HepG2 (cell line): ENCODE measurements around the gene STARD13. TPM values are rescaled to one million over a fixed set of nuclear protein-coding genes. Genes with fewer than 3 reads are reported as not detected.

Experiments
- ATAC-seq: fragments of 200-7000 bp; cut with Tn5 transposase; 3 replicates; pipeline ENCODE4 v1.9.1; 2020; ENCODE audit warnings: mild to moderate bottlenecking, moderate library complexity
- BruUV-seq: library from RNA; stranded (reverse); fragments of 400-500 nt; replicated peaks from 2 replicates; lab custom pipeline; 2021; lab: Mats Ljungman, UMichigan
- CTCF ChIA-PET: fragments of 300-600 bp; formaldehyde crosslinking; extraction: SDS; loops from one replicate; lab custom pipeline; 2021; ENCODE audit warnings: low total read pairs, inconsistent platforms, low intra/inter-chr PET ratio; lab: Yijun Ruan, JAX
- POLR2A ChIA-PET: fragments of 350-600 bp; sonication (Branson Sonifier 250); formaldehyde crosslinking; loops from one replicate; lab custom pipeline; 2020; ENCODE audit warnings: antibody characterized with exemption, inconsistent platforms; lab: Yijun Ruan, JAX
- DNase-seq: peaks from one replicate; pipeline ENCODE4 v3.0.0-alpha.2; 2015; ENCODE audit warnings: low spot score
- FAIRE-seq: peaks from 3 replicates; lab custom pipeline; 2011; peaks lifted over from hg19 to GRCh38; lab: Jason Lieb, UNC
- H2AFZ ChIP-seq: one replicate; pipeline ENCODE4 v1.6.1; 2011; ENCODE audit warnings: low read length, inconsistent platforms
- H3K27ac ChIP-seq: fragments of 300-600 bp; 3 replicates; pipeline ENCODE4 v1.8.0; 2011; ENCODE audit warnings: mixed run types, mild to moderate bottlenecking, mixed read lengths, low read length, inconsistent platforms; ENCODE audit not compliant: insufficient read depth; ENCODE audit errors: extremely low read length
- H3K27me3 ChIP-seq, 2 experiments: fragments of 200-600 bp in 1 of 2; 2 replicates in 1 of 2; 3 replicates in 1 of 2; pipeline versions ENCODE4 v1.6.0 to v1.8.0; 2011; ENCODE audit warnings: low read length in 2 of 2, mild to moderate bottlenecking in 2 of 2, moderate library complexity in 2 of 2, inconsistent platforms in 1 of 2; ENCODE audit not compliant: insufficient read depth in 2 of 2, control insufficient read depth in 1 of 2
- H3K36me3 ChIP-seq, 2 experiments: fragments of 200-600 bp in 1 of 2; replicated peaks in 1 of 2; 2 replicates in 1 of 2; 3 replicates in 1 of 2; pipeline versions ENCODE4 v1.5.1 to v1.8.0; 2011; ENCODE audit warnings: low read length in 2 of 2, inconsistent platforms in 1 of 2; ENCODE audit not compliant: insufficient read depth in 2 of 2, control insufficient read depth in 1 of 2
- H3K4me1 ChIP-seq: 2 replicates; pipeline ENCODE4 v1.5.1; 2012; ENCODE audit warnings: low read length, inconsistent platforms; ENCODE audit not compliant: insufficient read depth
- H3K4me2 ChIP-seq: 2 replicates; pipeline ENCODE4 v1.6.0; 2011; ENCODE audit warnings: low read depth, low read length, inconsistent platforms
- H3K4me3 ChIP-seq, 3 experiments: fragments of 200-600 bp in 1 of 3; sonication (generic), shearing (Covaris generic) in 1 of 3; replicated peaks in 1 of 3; 2 replicates each; pipeline ENCODE4 v1.5.1; 2011 to 2016; ENCODE audit warnings: low read length in 3 of 3, inconsistent platforms in 2 of 3, low read depth in 2 of 3, mild to moderate bottlenecking in 2 of 3, control low read depth in 1 of 3, mixed read lengths in 1 of 3; ENCODE audit not compliant: insufficient read depth in 1 of 3
- H3K79me2 ChIP-seq: one replicate; pipeline ENCODE4 v1.6.1; 2011; ENCODE audit warnings: low read length, inconsistent platforms; ENCODE audit not compliant: insufficient read depth
- H3K9ac ChIP-seq: 2 replicates; pipeline ENCODE4 v1.6.0; 2011; ENCODE audit warnings: mild to moderate bottlenecking, low read depth, low read length, inconsistent platforms; ENCODE audit not compliant: insufficient read depth
- H3K9me3 ChIP-seq: 2 replicates; pipeline ENCODE4 v1.5.1; 2012; ENCODE audit warnings: mild to moderate bottlenecking, low read length
- H4K20me1 ChIP-seq: 2 replicates; pipeline ENCODE4 v1.6.0; 2011; ENCODE audit warnings: inconsistent platforms, mild to moderate bottlenecking, low read length, moderate library complexity; ENCODE audit not compliant: insufficient read depth
- BATF2 ChIP-seq: sonication (generic); formaldehyde crosslinking; IDR thresholded peaks from 2 replicates; pipeline ENCODE4 v1.8.0; 2022; ENCODE audit warnings: mild to moderate bottlenecking, missing genetic modification reagents, moderate library complexity
- NFYC ChIP-seq: IDR thresholded peaks from 2 replicates; pipeline ENCODE4 v1.6.1; 2016; ENCODE audit warnings: missing genetic modification reagents, missing compliant biosample characterization
- POLR2A ChIP-seq, 2 experiments: IDR thresholded peaks; 2 replicates each; pipeline ENCODE4 v1.6.1; 2011; ENCODE audit warnings: low read depth in 2 of 2, low read length in 2 of 2, mild to moderate bottlenecking in 1 of 2, moderate library complexity in 1 of 2; ENCODE audit not compliant: insufficient read depth in 1 of 2
- RBM39 ChIP-seq: fragments of 200-400 bp; formaldehyde crosslinking; IDR thresholded peaks from one replicate; pipeline ENCODE4 v1.6.1; 2018; ENCODE audit warnings: antibody characterized with exemption, mild to moderate bottlenecking, low read depth, low read length; ENCODE audit not compliant: poor library complexity, severe bottlenecking
- SNAPC4 ChIP-seq: sonication (generic); formaldehyde crosslinking; IDR thresholded peaks from 2 replicates; pipeline ENCODE4 v1.4.0; 2020; ENCODE audit warnings: mild to moderate bottlenecking, missing genetic modification reagents
- THAP11 ChIP-seq: IDR thresholded peaks from 2 replicates; pipeline ENCODE4 v1.6.1; 2016; ENCODE audit warnings: missing biosample characterization, missing genetic modification reagents
- ZBTB38 ChIP-seq: sonication (generic); formaldehyde crosslinking; IDR thresholded peaks from 2 replicates; pipeline ENCODE4 v1.5.1; 2020; ENCODE audit warnings: mild to moderate bottlenecking, missing genetic modification reagents
- WGBS: methylation state at CpG from one replicate; pipeline ENCODE4 v1.1.6; 2017; ENCODE audit warnings: low lambda C conversion rate; 5-methylcytosine and 5-hydroxymethylcytosine counted together
- in situ Hi-C: cut with HindIII; loops from 2 replicates; pipeline ENCODE4 v1.10.0; 2017; ENCODE audit warnings: low pct_unique_long_range_greater_than_20kb; ENCODE audit not compliant: extremely low pct_ligation_motif_present
- intact Hi-C: fragments of 100-400 bp; cut with micrococcal nuclease; formaldehyde crosslinking; loops from one replicate; pipeline ENCODE4 v1.10.0; 2022; ENCODE audit not compliant: unreplicated experiment
- polyA plus RNA-seq, 8 experiments: library from polyadenylated mRNA; depleted of rRNA in 3 of 8; stranded (reverse) in 7 of 8; unstranded in 1 of 8; fragments of >200 nt; fragmentation: Illumina TruSeq in 4 of 8; extraction: Trizol in 4 of 8; gene quantifications; 2 replicates each; pipeline versions ENCODE4 v1.2.1 to v1.2.3, GENCODE V29; 2011 to 2016; ENCODE audit warnings: low read depth in 4 of 8, missing spikeins in 1 of 8, mixed read lengths in 1 of 8; ENCODE audit not compliant: insufficient read depth in 1 of 8
- total RNA-seq, 5 experiments: library from RNA; depleted of rRNA; stranded (reverse); fragments of >200 nt; fragmentation: Illumina TruSeq; extraction: Trizol; gene quantifications; 2 replicates each; pipeline ENCODE4 v1.2.3, GENCODE V29; 2016; ENCODE audit warnings: low read depth in 1 of 5
- TF ChIP-seq, protein P1 (sequence below): sonication (generic); formaldehyde crosslinking; IDR thresholded peaks from 2 replicates; pipeline ENCODE4 v1.5.0; 2020; ENCODE audit warnings: missing genetic modification reagents

STARD13 gene
- total and polyA plus RNA-seq, 2 of the 13 experiments (the other 11 are each of a cell fraction or from before 2014, with no cell fraction given) = 12.8 to 14.3 TPM

DNA sequence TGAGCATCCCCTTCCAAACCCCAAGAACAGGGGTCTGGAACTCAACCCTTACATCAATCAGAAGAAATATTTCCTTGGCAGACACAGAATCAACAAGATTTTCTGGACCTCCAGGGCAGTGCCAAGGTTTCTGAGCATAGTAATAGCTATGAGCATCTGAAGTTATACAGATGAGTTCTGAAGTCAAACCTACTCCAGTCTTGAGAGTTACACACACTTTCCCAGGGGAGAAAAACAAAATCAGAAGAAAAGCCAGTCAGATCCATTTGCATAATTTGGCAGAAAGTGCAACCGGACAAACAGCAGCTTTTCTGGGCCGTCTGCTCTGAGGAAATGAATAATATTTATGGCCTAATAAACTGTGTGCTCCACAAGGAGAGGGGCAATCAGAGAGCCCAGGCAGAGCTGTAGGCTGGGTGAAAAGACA, 176.3 kb downstream of the STARD13 start:
- no peak overlapping the region for H3K27ac ChIP-seq
- H3K4me3 ChIP-seq = no peak overlapping the region
- H3K36me3 ChIP-seq = peaks cover 18 to 67% of the 10 kb centered on the region in 2 experiments
- H3K4me2 ChIP-seq = no peak overlapping the region
- no peak for ATAC-seq
- TF ChIP-seq THAP11 (CRISPR knock-in tag) (no peak), ZBTB38 (CRISPR knock-in tag) (no peak)
- 94% methylated on average over 2 of the region's 2 CpGs for WGBS
- no peaks in the 10 kb centered on the region for H4K20me1 ChIP-seq
- peaks cover 30% of the 10 kb centered on the region for H3K4me1 ChIP-seq
- H3K79me2 ChIP-seq = no peaks in the 10 kb centered on the region
- DNase-seq = no peak
- no peak for FAIRE-seq
- no peak overlapping the region for H3K9ac ChIP-seq
- intact Hi-C loops = no loop called here
- no peaks in the 10 kb centered on the region for H3K9me3 ChIP-seq
- ChIA-PET CTCF (no interaction called here), POLR2A (no interaction called here)
- no TSS peak for BruUV-seq
- H3K27me3 ChIP-seq = no peaks in the 10 kb centered on the region
- H2AFZ ChIP-seq = no peak overlapping the region
- in situ Hi-C loops = no loop called here

- H3K4me1 ChIP-seq = peaks cover 29% of the 10 kb centered on the region
- H3K4me2 ChIP-seq = no peak overlapping the region
- CTCF ChIA-PET = no interaction called here
- H3K9ac ChIP-seq = no peak overlapping the region
- WGBS = 99% methylated on average over 5 of the region's 5 CpGs
- no TSS peak for BruUV-seq
- TF ChIP-seq RBM39 (no peak), BATF2 (CRISPR knock-in tag) (no peak), SNAPC4 (CRISPR knock-in tag) (no peak), POLR2A (IDR thresholded peaks at IDR 0.05; ENCODE audit: insufficient read depth in 1 of 2, low read depth in 2 of 2, low read length in 2 of 2) (no peak), NFYC (CRISPR knock-in tag) (no peak)
- TF ChIP-seq, protein P1, sequence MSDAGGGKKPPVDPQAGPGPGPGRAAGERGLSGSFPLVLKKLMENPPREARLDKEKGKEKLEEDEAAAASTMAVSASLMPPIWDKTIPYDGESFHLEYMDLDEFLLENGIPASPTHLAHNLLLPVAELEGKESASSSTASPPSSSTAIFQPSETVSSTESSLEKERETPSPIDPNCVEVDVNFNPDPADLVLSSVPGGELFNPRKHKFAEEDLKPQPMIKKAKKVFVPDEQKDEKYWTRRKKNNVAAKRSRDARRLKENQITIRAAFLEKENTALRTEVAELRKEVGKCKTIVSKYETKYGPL (CRISPR knock-in tag) = no peak
- FAIRE-seq (no peak), DNase-seq (no peak), ATAC-seq (no peak)
- in situ Hi-C loops = no loop called here
- H4K20me1 ChIP-seq = no peaks in the 10 kb centered on the region
- intact Hi-C loops = no loop called here
- H3K36me3 ChIP-seq = peaks cover 17 to 60% of the 10 kb centered on the region in 2 experiments
- no peaks in the 10 kb centered on the region for H3K79me2 ChIP-seq
- no peak overlapping the region for H3K4me3 ChIP-seq
- H3K27me3 ChIP-seq = no peaks in the 10 kb centered on the region
- no peaks in the 10 kb centered on the region for H3K9me3 ChIP-seq
- H2AFZ ChIP-seq = no peak overlapping the region
- POLR2A ChIA-PET = no interaction called here
- no peak overlapping the region for H3K27ac ChIP-seq
Observed at GRCh38 chr13:33108620-33109019, 176.9 kb downstream of the STARD13 start.
